B cell (primary cell): ENCODE results near the gene HECTD3. TPM values are rescaled to one million over a fixed set of nuclear protein-coding genes. Genes with fewer than 3 reads are reported as not detected.
A peak's percentile ranks its signal among the peaks of the same experiment; 100 is the strongest.

ENCODE experiments used
- ATAC-seq: fragments of 200-7000 bp; cut with Tn5 transposase; one replicate; pipeline ENCODE4 v1.10.0; 2021; ENCODE audit warnings: low read depth, mild to moderate bottlenecking, moderate number of reproducible peaks, moderate library complexity
- CTCF ChIA-PET: fragments of 350-600 bp; sonication (Branson Sonifier 250); formaldehyde crosslinking; loops from one replicate; lab custom pipeline; 2021; ENCODE audit warnings: antibody characterized with exemption, inconsistent platforms; lab: Charles Lee
- POLR2A ChIA-PET: fragments of 350-600 bp; sonication (Branson Sonifier 250); formaldehyde crosslinking; loops from one replicate; lab custom pipeline; 2021; ENCODE audit warnings: antibody characterized with exemption; lab: Charles Lee
- DNase-seq: peaks from one replicate; pipeline ENCODE4 v3.0.0; 2013
- H2AFZ ChIP-seq: 2 replicates; pipeline ENCODE4 v1.6.1; 2012; ENCODE audit warnings: mild to moderate bottlenecking, low read depth, low read length; ENCODE audit not compliant: insufficient read depth, poor library complexity, severe bottlenecking
- H3K27ac ChIP-seq, 2 donors: 1 replicate in 1 of 2; 2 replicates in 1 of 2; pipeline ENCODE4 v1.5.1; 2012 to 2013; ENCODE audit warnings: low read length in 2 of 2, mild to moderate bottlenecking in 2 of 2, moderate library complexity in 1 of 2
- H3K27me3 ChIP-seq, 4 experiments: fragments of 200-600 bp in 1 of 4; sonication (generic) in 1 of 4; replicated peaks in 1 of 4; 1 replicate in 2 of 4; 2 replicates in 2 of 4; pipeline versions ENCODE4 v1.6.1 to v1.7.0; 2013 to 2016; ENCODE audit warnings: low read length in 3 of 4, mild to moderate bottlenecking in 2 of 4, mixed read lengths in 1 of 4, moderate library complexity in 1 of 4; ENCODE audit not compliant: insufficient read depth in 4 of 4, control insufficient read depth in 3 of 4; ENCODE audit errors: control extremely low read depth in 1 of 4
- H3K36me3 ChIP-seq, 2 experiments: replicated peaks in 1 of 2; 1 replicate in 1 of 2; 2 replicates in 1 of 2; pipeline versions ENCODE4 v1.6.1 to v1.7.1; 2013; ENCODE audit warnings: low read length in 1 of 2; ENCODE audit not compliant: insufficient read depth in 2 of 2, control insufficient read depth in 1 of 2; ENCODE audit errors: control extremely low read depth in 1 of 2, extremely low read depth in 1 of 2
- H3K4me1 ChIP-seq, 2 donors: fragments of 200-600 bp in 1 of 2; sonication (generic) in 1 of 2; 1 replicate in 1 of 2; 2 replicates in 1 of 2; pipeline versions ENCODE4 v1.5.1 to v1.6.1; 2013 to 2017; ENCODE audit warnings: low read length in 2 of 2; ENCODE audit not compliant: control insufficient read depth in 2 of 2, insufficient read depth in 2 of 2
- H3K4me2 ChIP-seq: replicated peaks from 2 replicates; pipeline ENCODE3; 2012; ENCODE audit warnings: mild to moderate bottlenecking, low read depth, low read length; ENCODE audit not compliant: poor library complexity, severe bottlenecking
- H3K4me3 ChIP-seq, 5 experiments: fragments of 200-600 bp in 1 of 5; sonication (generic) in 1 of 5; 1 replicate in 3 of 5; 2 replicates in 2 of 5; pipeline versions ENCODE4 v1.5.1 to v1.7.0; 2011 to 2016; ENCODE audit warnings: low read length in 4 of 5, mild to moderate bottlenecking in 4 of 5, low read depth in 2 of 5, control low read depth in 1 of 5, moderate library complexity in 1 of 5; ENCODE audit not compliant: insufficient read depth in 1 of 5; ENCODE audit errors: control extremely low read depth in 1 of 5, extremely low read depth in 1 of 5
- H3K79me2 ChIP-seq: fragments of 200-600 bp; sonication (generic); one replicate; pipeline ENCODE4 v1.6.0; 2016; ENCODE audit warnings: low read length; ENCODE audit not compliant: control insufficient read depth, insufficient read depth
- H3K9ac ChIP-seq: fragments of 200-600 bp; sonication (generic); 2 replicates; pipeline ENCODE4 v1.6.1; 2017; ENCODE audit warnings: mild to moderate bottlenecking, low read length, moderate library complexity
- H3K9me3 ChIP-seq, 3 donors: one replicate each; pipeline versions ENCODE4 v1.6.1 to v1.7.1; 2013; ENCODE audit warnings: low read length in 2 of 3; ENCODE audit not compliant: control insufficient read depth in 2 of 3, insufficient read depth in 1 of 3; ENCODE audit errors: control extremely low read depth in 1 of 3
- H4K20me1 ChIP-seq: 2 replicates; pipeline ENCODE4 v1.6.0; 2012; ENCODE audit warnings: mild to moderate bottlenecking, low read length; ENCODE audit not compliant: insufficient read depth, control insufficient read depth, poor library complexity, severe bottlenecking
- H3K27ac Mint-ChIP-seq: one replicate; pipeline ENCODE4 v1.8.0; 2021; ENCODE audit warnings: mixed read lengths
- H3K27me3 Mint-ChIP-seq: one replicate; pipeline ENCODE4 v1.8.0; 2021; ENCODE audit warnings: mixed read lengths
- H3K4me1 Mint-ChIP-seq: one replicate; pipeline ENCODE4 v1.8.0; 2021; ENCODE audit warnings: mixed read lengths
- H3K4me3 Mint-ChIP-seq: one replicate; pipeline ENCODE4 v1.8.0; 2021; ENCODE audit warnings: mixed read lengths
- H3K9me3 Mint-ChIP-seq: one replicate; pipeline ENCODE4 v1.8.0; 2022; ENCODE audit warnings: mixed read lengths; ENCODE audit not compliant: insufficient read depth
- EZH2 ChIP-seq: IDR thresholded peaks from 2 replicates; pipeline ENCODE4 v1.6.1; 2012; ENCODE audit warnings: borderline replicate concordance, low read depth, mild to moderate bottlenecking, moderate library complexity, low read length; ENCODE audit not compliant: insufficient read depth, poor library complexity, severe bottlenecking
- WGBS: methylation state at CpG from one replicate; pipeline ENCODE4 v1.1.5; 2013; ENCODE audit warnings: missing lambda C conversion rate; ENCODE audit not compliant: insufficient coverage; 5-methylcytosine and 5-hydroxymethylcytosine counted together
- intact Hi-C: fragments of 100-400 bp; cut with micrococcal nuclease; formaldehyde crosslinking; loops from one replicate; pipeline ENCODE4 v1.10.0; 2022
- polyA plus RNA-seq: library from polyadenylated mRNA; depleted of rRNA; stranded (reverse); fragments of >200 nt; gene quantifications from 2 replicates; pipeline ENCODE4 v1.2.3, GENCODE V29; 2012
- total RNA-seq, 2 donors: library from RNA; stranded (reverse); fragments of 120-200 nt in 1 of 2; gene quantifications; 1 replicate in 1 of 2; 2 replicates in 1 of 2; pipeline versions ENCODE4 v1.2.3 to v1.2.4, GENCODE V29; 2013 to 2022
- TF ChIP-seq, protein P1 (sequence below): fragments of 200-600 bp; IDR thresholded peaks from one replicate; pipeline ENCODE4 v1.8.0; 2022; ENCODE audit warnings: antibody characterized with exemption, mild to moderate bottlenecking

The HECTD3 gene
- total and polyA plus RNA-seq, 2 donors (not counting 1 experiment from before 2014, with no cell fraction given): 44.5 to 66.8 TPM

DNA sequence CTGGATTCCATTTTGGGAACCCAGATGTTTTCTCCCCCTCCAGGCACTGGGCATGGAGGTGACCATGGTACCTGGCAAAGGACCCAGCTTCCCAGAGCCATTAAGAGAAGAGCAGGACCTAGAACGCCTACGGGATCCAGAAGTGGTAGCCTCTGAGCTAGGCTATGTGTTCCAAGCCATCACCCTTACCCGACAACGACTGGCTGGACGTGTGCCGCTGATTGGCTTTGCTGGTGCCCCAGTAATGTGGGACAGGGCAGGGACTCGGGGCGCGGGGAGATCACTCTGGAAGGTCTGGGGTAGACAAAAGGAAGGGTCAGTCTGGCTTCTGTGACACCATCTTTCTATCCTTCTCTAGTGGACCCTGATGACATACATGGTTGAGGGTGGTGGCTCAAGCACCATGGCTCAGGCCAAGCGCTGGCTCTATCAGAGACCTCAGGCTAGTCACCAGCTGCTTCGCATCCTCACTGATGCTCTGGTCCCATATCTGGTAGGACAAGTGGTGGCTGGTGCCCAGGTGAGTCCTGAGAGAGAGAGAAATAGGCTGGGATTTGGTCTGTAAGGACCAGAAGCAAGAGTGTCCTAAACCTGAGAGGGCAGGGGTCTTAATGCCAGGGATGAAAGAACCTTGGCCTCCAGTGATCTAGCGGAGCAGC lies 2.6 kb upstream of the HECTD3 start:
- POLR2A ChIA-PET: interaction anchor here (0.6 to 4.9 kb wide), 6 partner anchors 286 to 570 kb away, joined by 3 to 59 read pairs (median 4); partner anchors contain the start of gene NASP
- H3K27ac ChIP-seq: peak overlapping the region in 1 of 2 donors; percentile 79
- no peaks in the 10 kb centered on the region for H3K9me3 Mint-ChIP-seq

More for the DNA sequence above, 2.6 kb upstream of the HECTD3 start:
- H3K4me1 Mint-ChIP-seq: peaks cover 46% of the 10 kb centered on the region
- CTCF ChIA-PET: interaction anchor here (0.6 to 11.9 kb wide), 35 partner anchors 9 to 628 kb away, joined by 3 to 388 read pairs (median 5); partner anchors contain the start of genes CCDC163, EIF2B3, MMACHC and MUTYH
- H3K9me3 ChIP-seq: no peaks in the 10 kb centered on the region
- ATAC-seq: no peak
- no peak for TF ChIP-seq EZH2
- TF ChIP-seq, protein P1, sequence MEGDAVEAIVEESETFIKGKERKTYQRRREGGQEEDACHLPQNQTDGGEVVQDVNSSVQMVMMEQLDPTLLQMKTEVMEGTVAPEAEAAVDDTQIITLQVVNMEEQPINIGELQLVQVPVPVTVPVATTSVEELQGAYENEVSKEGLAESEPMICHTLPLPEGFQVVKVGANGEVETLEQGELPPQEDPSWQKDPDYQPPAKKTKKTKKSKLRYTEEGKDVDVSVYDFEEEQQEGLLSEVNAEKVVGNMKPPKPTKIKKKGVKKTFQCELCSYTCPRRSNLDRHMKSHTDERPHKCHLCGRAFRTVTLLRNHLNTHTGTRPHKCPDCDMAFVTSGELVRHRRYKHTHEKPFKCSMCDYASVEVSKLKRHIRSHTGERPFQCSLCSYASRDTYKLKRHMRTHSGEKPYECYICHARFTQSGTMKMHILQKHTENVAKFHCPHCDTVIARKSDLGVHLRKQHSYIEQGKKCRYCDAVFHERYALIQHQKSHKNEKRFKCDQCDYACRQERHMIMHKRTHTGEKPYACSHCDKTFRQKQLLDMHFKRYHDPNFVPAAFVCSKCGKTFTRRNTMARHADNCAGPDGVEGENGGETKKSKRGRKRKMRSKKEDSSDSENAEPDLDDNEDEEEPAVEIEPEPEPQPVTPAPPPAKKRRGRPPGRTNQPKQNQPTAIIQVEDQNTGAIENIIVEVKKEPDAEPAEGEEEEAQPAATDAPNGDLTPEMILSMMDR: no peak
- DNase-seq: no peak
- WGBS: 81% methylated on average over 7 of the region's 12 CpGs
- H3K79me2 ChIP-seq: peaks cover 35% of the 10 kb centered on the region
- H2AFZ ChIP-seq: no peak overlapping the region
- H3K27me3 ChIP-seq: no peaks in the 10 kb centered on the region
- H3K4me3 ChIP-seq: no peak overlapping the region
- H3K4me3 Mint-ChIP-seq: peak overlapping the region; percentile 91
- peaks cover 31 to 42% of the 10 kb centered on the region in 2 donors for H3K4me1 ChIP-seq
- H3K4me2 ChIP-seq: peak overlapping the region; percentile 99
- intact Hi-C loops: loop anchor here (1.0 to 5.0 kb wide), 8 partner anchors 39 to 381 kb away; partner anchors contain the start of genes PLK3, RNU5D-1, RPS8 and ZSWIM5
- no peaks in the 10 kb centered on the region for H3K27me3 Mint-ChIP-seq
- H3K27ac Mint-ChIP-seq: peak overlapping the region; percentile 15
- peaks cover 14% of the 10 kb centered on the region for H4K20me1 ChIP-seq
- H3K36me3 ChIP-seq: peaks cover 0 to 28% of the 10 kb centered on the region in 2 experiments
- no peak overlapping the region for H3K9ac ChIP-seq
